Measurements from ENCODE around the gene GAB2.
"Not testable (repeated sequence)": the region's sequence is repeated elsewhere in the genome, so short reads cannot be mapped to it uniquely, and the experiment has no call there.

GAB2 gene

GRCh38 chr11:78377625-78378418 is 39.8 kb downstream of the GAB2 start:
- Mint-ChIP-seq H3K4me1 (peaks cover 29% of the 10 kb centered on the region), H3K4me3 (no peak overlapping the region), H3K27me3 (no peaks in the 10 kb centered on the region), H3K36me3 (peaks cover 10% of the 10 kb centered on the region), H3K27ac (no peak overlapping the region), H3K9me3 (no peaks in the 10 kb centered on the region)
- no peak for ATAC-seq (ENCODE audit: low read depth)
- no peak for DNase-seq (ENCODE audit: low spot score in 2 of 2)

DNA sequence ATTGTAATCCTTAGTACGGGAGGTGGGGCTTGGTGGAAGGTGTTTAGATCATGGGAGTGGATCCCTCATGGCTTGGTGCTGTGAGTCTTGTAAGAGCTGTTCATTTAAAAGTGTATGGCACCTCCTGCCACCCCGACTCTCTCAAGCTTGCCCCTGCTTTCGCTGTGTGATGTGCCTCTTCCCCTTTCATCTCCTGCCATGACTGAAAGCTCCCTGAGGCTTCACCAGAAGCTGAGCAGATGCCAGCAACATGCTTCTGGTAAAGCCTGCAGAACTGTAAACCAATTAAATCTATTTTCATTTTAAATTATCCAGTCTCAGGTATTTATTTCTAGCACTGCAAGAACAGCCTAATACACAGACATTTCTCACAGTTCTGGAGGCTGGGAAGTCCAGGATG is 40.8 kb downstream of the GAB2 start:
- Mint-ChIP-seq H3K36me3 (peaks cover 10% of the 10 kb centered on the region), H3K27ac (no peak overlapping the region), H3K27me3 (no peaks in the 10 kb centered on the region), H3K9me3 (no peaks in the 10 kb centered on the region), H3K4me1 (peaks cover 36% of the 10 kb centered on the region), H3K4me3 (no peak overlapping the region)
- no peak for DNase-seq (ENCODE audit: low spot score in 2 of 2)
- no peak for ATAC-seq (ENCODE audit: low read depth)

DNA sequence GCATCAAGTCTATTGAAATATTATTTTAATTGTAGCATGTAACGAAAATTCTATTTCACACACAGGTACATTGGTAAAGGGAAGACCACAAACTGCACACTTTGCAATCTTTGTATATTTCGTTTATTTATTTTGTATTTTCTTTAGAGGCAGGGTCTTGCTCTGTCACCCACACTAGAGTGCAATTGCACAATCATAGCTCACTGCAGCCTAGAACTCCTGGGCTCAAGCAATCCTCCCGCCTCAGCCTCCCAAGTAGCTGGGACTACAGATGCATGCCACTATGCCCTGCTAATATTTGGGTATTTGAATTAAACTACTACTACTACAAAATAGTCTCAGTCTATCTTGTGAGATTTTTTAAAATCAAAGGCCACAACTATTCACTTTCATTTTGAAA is 42.7 kb downstream of the GAB2 start:
- no peak for DNase-seq (ENCODE audit: low spot score in 2 of 2)
- H3K4me3 Mint-ChIP-seq: no peak overlapping the region
- no peaks in the 10 kb centered on the region for H3K27me3 Mint-ChIP-seq

DNA sequence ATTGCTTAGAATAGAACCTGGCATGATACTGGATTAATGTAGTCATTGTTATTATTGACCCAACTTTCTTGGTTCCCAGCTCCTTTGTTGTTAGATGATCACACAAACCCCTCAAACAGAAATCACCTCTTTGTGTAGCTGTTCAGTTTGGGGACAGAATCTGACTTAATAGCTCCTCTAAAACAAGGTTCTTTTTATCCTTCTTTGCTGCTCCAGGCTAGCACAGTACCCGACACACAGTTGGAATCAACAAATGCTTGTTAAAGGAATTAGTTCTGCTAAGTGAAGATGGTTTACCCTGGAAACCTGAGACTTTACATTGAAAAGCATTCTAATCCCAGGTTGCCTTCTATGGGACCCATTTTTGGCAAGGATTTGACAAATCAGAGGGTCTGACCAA is 43.9 kb downstream of the GAB2 start:
- H3K27ac Mint-ChIP-seq: no peak overlapping the region
- DNase-seq (ENCODE audit: low spot score in 2 of 2) (no peak), ATAC-seq (ENCODE audit: low read depth) (no peak)
- no peaks in the 10 kb centered on the region for H3K9me3 Mint-ChIP-seq
- no peaks in the 10 kb centered on the region for H3K27me3 Mint-ChIP-seq
- H3K4me3 Mint-ChIP-seq: no peak overlapping the region
- H3K4me1 Mint-ChIP-seq: peaks cover 28% of the 10 kb centered on the region
- peaks cover 12% of the 10 kb centered on the region for H3K36me3 Mint-ChIP-seq

More for the DNA sequence above, 42.7 kb downstream of the GAB2 start:
- no peaks in the 10 kb centered on the region for H3K9me3 Mint-ChIP-seq
- peaks cover 12% of the 10 kb centered on the region for H3K36me3 Mint-ChIP-seq
- H3K4me1 Mint-ChIP-seq: peaks cover 39% of the 10 kb centered on the region
- ATAC-seq (ENCODE audit: low read depth): no peak
- H3K27ac Mint-ChIP-seq: no peak overlapping the region

DNA sequence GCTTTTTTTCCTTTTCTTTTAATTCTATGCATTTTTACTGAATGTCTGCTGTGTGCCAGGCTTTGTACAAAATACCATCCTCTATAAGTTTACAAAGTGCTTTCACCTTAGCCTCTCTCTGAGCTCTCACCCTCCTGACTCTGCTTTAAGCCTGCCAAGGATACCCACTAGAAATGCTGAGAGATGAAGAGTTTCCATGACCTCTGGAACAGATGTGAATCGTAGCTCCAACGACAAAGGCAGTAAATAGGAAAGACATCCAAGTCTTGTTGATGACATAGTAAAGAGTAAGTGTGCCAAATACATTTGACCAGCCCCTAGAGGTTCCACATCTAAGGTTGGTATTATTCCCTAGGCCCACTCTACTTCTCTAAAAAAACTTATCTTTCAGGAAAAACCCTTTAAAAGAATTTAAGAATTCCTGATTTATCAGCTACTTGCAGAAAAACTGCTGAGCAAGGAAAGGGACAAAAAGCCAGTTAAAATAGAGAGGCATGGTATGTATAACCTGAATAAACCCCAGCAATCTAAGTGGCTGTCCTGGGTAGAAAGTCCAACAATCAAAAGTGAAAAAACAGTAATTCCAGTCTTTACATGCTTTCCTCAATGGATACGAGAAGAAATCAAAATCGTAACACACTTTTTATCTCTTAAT is 45.4 kb downstream of the GAB2 start:
- peaks cover 6% of the 10 kb centered on the region for H3K36me3 Mint-ChIP-seq
- peaks cover 28% of the 10 kb centered on the region for H3K4me1 Mint-ChIP-seq
- H3K27ac Mint-ChIP-seq: peak overlapping the region; percentile 46
- ATAC-seq (ENCODE audit: low read depth) (no peak), DNase-seq (ENCODE audit: low spot score in 2 of 2) (no peak)
- no peak overlapping the region for H3K4me3 Mint-ChIP-seq
- H3K9me3 Mint-ChIP-seq: no peaks in the 10 kb centered on the region
- no peaks in the 10 kb centered on the region for H3K27me3 Mint-ChIP-seq

DNA sequence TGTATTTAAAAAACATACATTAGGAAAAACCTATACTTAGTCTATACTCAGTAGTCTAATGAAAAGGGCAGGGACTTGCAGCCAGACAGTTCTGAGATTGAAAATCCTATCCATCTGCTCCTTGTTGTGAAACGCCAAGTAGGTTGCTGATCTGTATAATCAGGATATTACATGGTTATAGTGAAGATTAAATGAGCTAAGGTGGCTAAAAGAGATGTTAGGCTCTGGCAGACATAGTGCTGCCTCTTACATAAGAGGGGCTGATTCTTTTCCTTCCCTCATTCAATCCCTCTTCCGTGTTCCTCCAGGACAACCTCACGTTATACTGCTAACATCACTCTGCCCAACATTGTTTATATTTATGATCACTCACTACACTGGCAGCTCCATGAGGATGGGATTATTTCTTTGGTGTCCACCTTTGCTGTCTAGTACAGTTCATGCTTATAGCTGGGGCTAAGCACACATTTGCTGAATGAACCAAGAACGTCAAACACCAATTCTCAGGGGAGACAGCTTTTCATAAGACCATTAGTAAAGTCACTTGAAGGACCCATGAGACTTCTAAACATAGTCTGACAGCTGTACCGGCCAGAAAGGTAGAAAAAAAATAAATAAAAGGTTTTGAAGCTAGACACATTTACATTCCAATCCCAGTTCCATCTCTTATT is 46.3 kb downstream of the GAB2 start:
- ATAC-seq (ENCODE audit: low read depth): peak; percentile 47

GRCh38 chr11:78370406-78371172 is 47.0 kb downstream of the GAB2 start:
- ATAC-seq (ENCODE audit: low read depth) (no peak), DNase-seq (ENCODE audit: low spot score in 2 of 2) (no peak)
- Mint-ChIP-seq H3K4me1 (peaks cover 32% of the 10 kb centered on the region), H3K27me3 (no peaks in the 10 kb centered on the region), H3K4me3 (no peak overlapping the region), H3K36me3 (peaks cover 2% of the 10 kb centered on the region), H3K9me3 (no peaks in the 10 kb centered on the region), H3K27ac (peak overlapping the region; percentile 36)

More for the DNA sequence above, 46.3 kb downstream of the GAB2 start:
- Mint-ChIP-seq H3K27ac (no peak overlapping the region), H3K4me1 (peaks cover 34% of the 10 kb centered on the region), H3K4me3 (no peak overlapping the region), H3K27me3 (no peaks in the 10 kb centered on the region), H3K36me3 (peaks cover 2% of the 10 kb centered on the region), H3K9me3 (no peaks in the 10 kb centered on the region)
- DNase-seq (ENCODE audit: low spot score in 2 of 2): no peak

DNA sequence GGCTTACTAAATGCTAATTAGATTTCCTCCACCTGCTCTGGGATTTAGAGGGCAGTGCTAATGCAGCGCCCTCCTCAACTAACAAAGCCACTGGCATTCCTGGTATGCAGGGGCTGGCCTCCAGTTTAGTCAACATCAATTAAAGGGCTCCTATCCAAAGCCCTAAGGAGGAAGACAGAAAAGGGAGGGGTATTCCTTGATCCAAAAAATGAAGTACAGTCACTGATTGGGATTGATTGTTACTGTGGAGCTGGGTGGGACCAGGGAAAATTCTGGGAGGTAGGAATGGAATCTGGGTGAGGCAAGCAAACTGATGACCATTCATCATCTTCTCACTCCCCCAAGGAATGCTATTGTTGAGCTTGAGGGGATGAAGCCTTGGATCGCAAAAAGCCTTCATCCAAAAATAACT is 52.2 kb downstream of the GAB2 start:
- DNase-seq (ENCODE audit: low spot score in 2 of 2) (no peak), ATAC-seq (ENCODE audit: low read depth) (no peak)
- no peaks in the 10 kb centered on the region for H3K9me3 Mint-ChIP-seq
- peaks cover 26% of the 10 kb centered on the region for H3K4me1 Mint-ChIP-seq
- H3K27me3 Mint-ChIP-seq: no peaks in the 10 kb centered on the region
- H3K36me3 Mint-ChIP-seq: peaks cover 4% of the 10 kb centered on the region
- no peak overlapping the region for H3K4me3 Mint-ChIP-seq
- no peak overlapping the region for H3K27ac Mint-ChIP-seq

DNA sequence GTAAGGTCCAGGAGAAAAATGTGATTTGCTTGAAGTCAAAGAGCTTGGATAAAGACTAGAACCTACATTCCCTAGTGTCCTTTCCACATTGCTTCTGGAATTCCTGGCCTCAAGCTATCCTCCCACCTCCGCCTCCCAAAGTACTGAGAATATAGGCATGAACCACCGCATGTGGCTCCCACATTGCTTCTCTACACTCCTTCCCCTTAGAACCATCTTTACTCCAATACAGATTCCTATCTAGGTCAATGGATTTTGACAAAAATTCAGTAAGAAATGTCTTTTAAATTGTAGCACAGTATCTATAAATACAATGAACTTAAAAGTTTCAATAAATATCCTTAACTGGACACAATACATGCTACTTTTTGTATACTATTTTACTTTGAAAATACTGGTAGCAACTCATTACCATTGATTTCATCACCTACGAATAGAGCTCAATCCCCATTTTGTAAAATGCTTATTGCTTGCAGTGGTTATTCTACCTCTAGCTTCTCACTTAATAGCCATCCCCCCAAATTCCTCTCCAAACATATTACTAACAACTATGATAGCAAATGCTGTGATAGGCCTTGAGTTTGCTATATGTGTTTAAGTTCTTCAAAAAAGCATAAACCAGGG is 53.4 kb downstream of the GAB2 start:
- H3K4me1 Mint-ChIP-seq: peaks cover 29% of the 10 kb centered on the region
- no peak overlapping the region for H3K27ac Mint-ChIP-seq
- H3K36me3 Mint-ChIP-seq: peaks cover 4% of the 10 kb centered on the region
- H3K9me3 Mint-ChIP-seq: no peaks in the 10 kb centered on the region
- H3K27me3 Mint-ChIP-seq: no peaks in the 10 kb centered on the region
- no peak for DNase-seq (ENCODE audit: low spot score in 2 of 2)
- ATAC-seq (ENCODE audit: low read depth): no peak
- H3K4me3 Mint-ChIP-seq: no peak overlapping the region

DNA sequence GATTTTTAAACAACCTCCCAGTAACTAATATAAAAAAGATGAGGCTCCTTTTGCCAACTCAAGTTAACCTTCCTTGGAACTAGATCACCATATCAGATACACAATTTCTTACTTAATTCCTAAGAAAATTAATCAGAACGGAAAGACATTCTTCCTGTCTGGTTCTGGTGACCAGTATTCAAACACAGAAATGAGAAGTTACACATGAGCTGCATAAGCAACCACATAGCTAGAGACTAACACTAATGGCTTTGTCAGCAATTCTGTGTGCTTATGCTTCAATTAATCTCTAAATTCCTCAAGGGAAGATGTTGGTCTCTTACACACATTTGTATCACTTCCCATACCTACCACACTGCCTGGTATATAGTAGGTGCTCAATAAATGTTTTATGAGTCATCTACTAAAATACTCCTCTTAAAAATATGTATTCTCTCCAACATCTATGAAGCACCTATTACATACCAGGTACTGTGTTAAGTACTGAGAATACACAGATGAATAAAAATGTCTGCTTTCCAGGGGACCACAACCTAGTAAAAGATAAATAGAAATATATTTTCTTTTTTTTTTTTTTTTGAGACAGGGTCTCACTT is 54.5 kb downstream of the GAB2 start:
- peaks cover 35% of the 10 kb centered on the region for H3K4me1 Mint-ChIP-seq
- no peak for DNase-seq (ENCODE audit: low spot score in 2 of 2)
- H3K36me3 Mint-ChIP-seq: peaks cover 4% of the 10 kb centered on the region
- H3K27ac Mint-ChIP-seq: peak overlapping the region; percentile 69
- no peak for ATAC-seq (ENCODE audit: low read depth)
- H3K4me3 Mint-ChIP-seq: no peak overlapping the region
- no peaks in the 10 kb centered on the region for H3K9me3 Mint-ChIP-seq
- H3K27me3 Mint-ChIP-seq: no peaks in the 10 kb centered on the region

GRCh38 chr11:78361228-78361627 is 56.4 kb downstream of the GAB2 start:
- Mint-ChIP-seq H3K27ac (no peak overlapping the region), H3K36me3 (peaks cover 7% of the 10 kb centered on the region), H3K4me1 (peaks cover 31% of the 10 kb centered on the region), H3K9me3 (no peaks in the 10 kb centered on the region), H3K27me3 (no peaks in the 10 kb centered on the region), H3K4me3 (no peak overlapping the region)
- DNase-seq (ENCODE audit: low spot score in 2 of 2) (no peak), ATAC-seq (ENCODE audit: low read depth) (no peak)

DNA sequence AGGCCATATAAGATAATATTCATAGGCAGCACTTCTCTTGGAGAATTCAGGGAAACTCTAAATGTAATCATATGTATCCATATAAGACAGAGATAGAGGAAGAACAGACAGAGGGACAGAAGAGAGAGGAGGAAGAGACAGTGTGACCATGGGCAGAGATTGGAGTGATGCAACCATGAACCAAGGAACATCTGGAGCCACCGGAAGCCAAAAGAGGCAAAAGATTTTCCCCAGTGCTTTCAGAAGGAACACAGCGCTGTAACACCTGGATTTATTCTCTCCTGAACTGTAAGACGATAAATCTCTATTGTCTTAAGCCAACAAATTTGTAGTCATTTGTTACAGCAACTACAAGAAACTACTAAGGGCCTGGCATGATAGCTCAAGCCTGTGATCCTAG is 57.7 kb downstream of the GAB2 start:
- Mint-ChIP-seq H3K4me3 (no peak overlapping the region), H3K27me3 (no peaks in the 10 kb centered on the region)

GRCh38 chr11:78357924-78358323 is 59.7 kb downstream of the GAB2 start:
- peaks cover 29% of the 10 kb centered on the region for H3K4me1 Mint-ChIP-seq
- H3K27me3 Mint-ChIP-seq; H3K4me3 Mint-ChIP-seq; H3K27ac Mint-ChIP-seq; DNase-seq (ENCODE audit: low spot score in 2 of 2); ATAC-seq (ENCODE audit: low read depth); H3K9me3 Mint-ChIP-seq; H3K36me3 Mint-ChIP-seq: not testable (repeated sequence)

More for the DNA sequence above, 57.7 kb downstream of the GAB2 start:
- ATAC-seq (ENCODE audit: low read depth) (no peak), DNase-seq (ENCODE audit: low spot score in 2 of 2) (no peak)
- Mint-ChIP-seq H3K27ac (no peak overlapping the region), H3K4me1 (peaks cover 31% of the 10 kb centered on the region), H3K9me3 (no peaks in the 10 kb centered on the region), H3K36me3 (peaks cover 7% of the 10 kb centered on the region)

All from memory B cell (primary cell).